GM18858 (cell line): ENCODE data around the gene CCDC27.

Experiments used
- ATAC-seq: cut with Tn5 transposase; IDR thresholded peaks from one replicate; pipeline ENCODE4 v1.9.1; 2021; ENCODE audit not compliant: unreplicated experiment

Gene CCDC27

GRCh38 chr1:3816331-3817137 lies 64.3 kb downstream of the CCDC27 start:
- no peak for ATAC-seq

GRCh38 chr1:3817138-3817740 lies 65.0 kb downstream of the CCDC27 start:
- no peak for ATAC-seq

GRCh38 chr1:3817821-3818597 lies 65.8 kb downstream of the CCDC27 start:
- ATAC-seq = no peak

- ATAC-seq = no peak
Observed at GRCh38 chr1:3819771-3820200, 67.5 kb downstream of the CCDC27 start.

GRCh38 chr1:3820316-3820715 lies 68.1 kb downstream of the CCDC27 start:
- ATAC-seq = no peak

GRCh38 chr1:3821004-3821403 lies 68.8 kb downstream of the CCDC27 start:
- no peak for ATAC-seq
